Sciatic nerve (tissue), 1 donor: Measurements from ENCODE around the gene C10orf88. TPM values are rescaled to one million over a fixed set of nuclear protein-coding genes. Genes with fewer than 3 reads are reported as not detected.

ENCODE experiments used
- total RNA-seq: library from RNA; stranded (reverse); fragmentation: NEBNext Ultra II Directional; extraction: Animal tissue kit (Norgen Biotek cat#: 25700); gene quantifications from one replicate; pipeline ENCODE4 v1.2.1, GENCODE V29; 2021
- donor health status: DM: no; HTN: no; CAD: no.

The C10orf88 gene
- total RNA-seq, 1 donor from 2014 or later, result 9.1 TPM

Other genes with a start within 250 kb of the C10orf88 start
- gene CUZD1, start 108.4 kb downstream of the C10orf88 start, total RNA-seq, result 0.80 TPM
- 5.4 TPM for gene FAM24B, start 74.6 kb downstream of the C10orf88 start, total RNA-seq
- not detected for gene FAM24A, start 43.6 kb downstream of the C10orf88 start, total RNA-seq
- gene PSTK, start 26.2 kb upstream of the C10orf88 start, total RNA-seq, result 5.4 TPM
- 24.9 TPM for gene IKZF5, start 54.6 kb upstream of the C10orf88 start, total RNA-seq
- 39.5 TPM for gene ACADSB, start 54.8 kb upstream of the C10orf88 start, total RNA-seq
- gene HMX3, start 181.7 kb upstream of the C10orf88 start, total RNA-seq, result not detected
- gene HMX2, start 193.9 kb upstream of the C10orf88 start, total RNA-seq, result not detected
- 65.5 TPM for gene BUB3, start 200.2 kb upstream of the C10orf88 start, total RNA-seq